Measurements from ENCODE around the gene CSNK1G2. TPM values are rescaled to one million over a fixed set of nuclear protein-coding genes. Genes with fewer than 3 reads are reported as not detected.

CSNK1G2 gene
- total RNA-seq, 6 experiments from 2014 or later, result 44.8 to 52.0 (median 51.1) TPM

DNA sequence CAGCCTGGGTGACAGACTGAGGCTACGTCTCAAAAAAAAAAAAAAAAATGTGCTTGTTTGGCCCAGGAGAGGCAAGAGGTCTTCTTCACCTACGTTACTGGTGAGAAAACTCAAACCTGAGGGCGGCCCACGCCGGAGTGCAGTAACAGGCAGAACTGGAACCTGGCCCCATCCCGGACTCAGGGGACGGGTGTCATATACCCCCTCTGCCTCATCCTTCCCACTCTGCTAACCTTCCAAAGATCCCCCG, 36.2 kb upstream of the CSNK1G2 start:
- no peak for DNase-seq
- no peaks in the 10 kb centered on the region; the same call in 1 of the 2 replicates for H3K36me3 Mint-ChIP-seq (ENCODE audit: low read depth)
- TF ChIP-seq, protein P1, sequence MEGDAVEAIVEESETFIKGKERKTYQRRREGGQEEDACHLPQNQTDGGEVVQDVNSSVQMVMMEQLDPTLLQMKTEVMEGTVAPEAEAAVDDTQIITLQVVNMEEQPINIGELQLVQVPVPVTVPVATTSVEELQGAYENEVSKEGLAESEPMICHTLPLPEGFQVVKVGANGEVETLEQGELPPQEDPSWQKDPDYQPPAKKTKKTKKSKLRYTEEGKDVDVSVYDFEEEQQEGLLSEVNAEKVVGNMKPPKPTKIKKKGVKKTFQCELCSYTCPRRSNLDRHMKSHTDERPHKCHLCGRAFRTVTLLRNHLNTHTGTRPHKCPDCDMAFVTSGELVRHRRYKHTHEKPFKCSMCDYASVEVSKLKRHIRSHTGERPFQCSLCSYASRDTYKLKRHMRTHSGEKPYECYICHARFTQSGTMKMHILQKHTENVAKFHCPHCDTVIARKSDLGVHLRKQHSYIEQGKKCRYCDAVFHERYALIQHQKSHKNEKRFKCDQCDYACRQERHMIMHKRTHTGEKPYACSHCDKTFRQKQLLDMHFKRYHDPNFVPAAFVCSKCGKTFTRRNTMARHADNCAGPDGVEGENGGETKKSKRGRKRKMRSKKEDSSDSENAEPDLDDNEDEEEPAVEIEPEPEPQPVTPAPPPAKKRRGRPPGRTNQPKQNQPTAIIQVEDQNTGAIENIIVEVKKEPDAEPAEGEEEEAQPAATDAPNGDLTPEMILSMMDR (IDR thresholded peaks at IDR 0.05), result no peak
- H3K9me3 Mint-ChIP-seq, result no peaks in the 10 kb centered on the region
- peak overlapping the region; percentile 93; the same call in 1 of the 2 replicates for H3K4me3 Mint-ChIP-seq
- H3K27me3 Mint-ChIP-seq (ENCODE audit: insufficient read depth), result no peaks in the 10 kb centered on the region; the same call in 1 of the 2 replicates
- peaks cover 6% of the 10 kb centered on the region for H3K4me1 Mint-ChIP-seq (ENCODE audit: low read depth)
- peak overlapping the region; percentile 45 for H3K27ac Mint-ChIP-seq

DNA sequence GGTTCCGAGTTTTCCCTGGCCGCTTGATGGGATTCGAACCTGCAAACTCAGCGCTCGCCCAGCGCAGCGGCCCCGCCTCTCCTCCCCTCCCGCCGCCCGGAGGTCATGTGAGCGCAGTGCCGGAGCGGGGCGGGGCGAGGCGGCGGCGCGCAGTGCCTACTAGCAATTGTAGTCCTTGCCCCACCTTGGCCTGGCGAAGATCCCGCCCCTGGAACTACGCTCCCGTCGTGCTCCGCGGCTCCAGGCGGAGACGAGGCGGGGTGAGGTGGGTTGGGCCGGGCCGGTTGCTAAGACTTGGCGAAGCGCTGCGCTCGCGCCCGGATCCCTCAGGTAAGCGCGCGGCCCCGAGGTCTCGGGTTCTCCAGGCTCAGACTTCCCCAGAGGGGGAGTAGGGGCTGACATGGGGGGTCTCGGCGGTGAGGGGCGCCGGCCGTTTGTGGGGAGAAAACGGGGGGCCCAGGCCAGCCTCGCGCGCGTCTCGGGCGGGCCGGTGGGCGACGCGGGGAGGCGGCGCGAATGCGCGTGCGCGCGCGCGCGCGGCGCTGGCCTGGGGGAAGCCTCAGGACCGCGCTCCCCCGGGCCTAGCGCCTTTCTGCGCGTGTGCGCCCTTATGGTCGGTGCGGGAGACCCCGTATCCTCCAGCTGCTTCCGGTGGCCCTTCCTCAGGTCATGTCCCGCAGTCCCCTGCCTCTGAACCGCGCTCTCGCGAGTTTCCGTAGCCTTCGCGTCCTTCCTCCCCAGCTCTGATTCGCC, 35.7 kb upstream of the CSNK1G2 start, which contains the start of the genes ADAT3 and SCAMP4:
Gene ADAT3 (plus strand): TSS at position 290 of the 753 bp plus-strand sequence. CDS start 6,649 bp downstream, outside the sequence.
Gene SCAMP4 (plus strand): TSS at position 290 of the 753 bp plus-strand sequence. CDS start 9,621 bp downstream, outside the sequence.
- H3K4me3 Mint-ChIP-seq, result peak within 1 kb of the TSS; percentile 93
- TF ChIP-seq, protein P1 (IDR thresholded peaks at IDR 0.05), result no peak
- H3K9me3 Mint-ChIP-seq, result no peaks in the 10 kb centered on the region
- peak; percentile 99 for DNase-seq
- H3K27ac Mint-ChIP-seq, result peak within 1 kb of the TSS; percentile 94
- H3K4me1 Mint-ChIP-seq (ENCODE audit: low read depth), result peaks cover 10% of the 10 kb centered on the region
- H3K27me3 Mint-ChIP-seq (ENCODE audit: insufficient read depth), result no peaks in the 10 kb centered on the region; the same call in 1 of the 2 replicates
- H3K36me3 Mint-ChIP-seq (ENCODE audit: low read depth), result no peaks in the 10 kb centered on the region; the same call in 1 of the 2 replicates

DNA sequence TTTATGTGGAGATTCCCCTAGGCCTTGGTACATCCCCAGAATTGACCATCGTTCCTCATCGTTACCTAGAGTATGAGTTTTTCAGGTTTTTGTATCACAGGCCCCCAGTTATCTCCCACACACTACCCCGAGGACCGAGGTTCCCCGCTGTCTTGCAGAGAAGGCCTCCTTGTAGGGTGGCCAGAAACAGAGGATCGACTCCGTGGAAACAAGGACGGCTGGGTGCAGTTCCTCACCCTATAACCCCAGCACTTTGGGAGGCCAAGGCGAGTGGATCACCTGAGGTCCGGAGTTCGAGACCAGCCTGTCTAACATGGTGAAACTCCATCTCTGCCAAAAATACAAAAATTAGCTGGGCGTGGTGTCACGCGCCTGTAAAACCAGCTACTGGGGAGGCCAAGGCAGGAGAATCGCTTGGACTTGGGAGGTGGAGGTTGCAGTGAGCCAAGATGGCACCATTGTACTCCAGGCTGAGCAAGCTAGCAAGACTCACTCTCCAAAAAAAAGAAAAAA, 35.1 kb upstream of the CSNK1G2 start:
- H3K4me3 Mint-ChIP-seq, result peak overlapping the region; percentile 93
- no peaks in the 10 kb centered on the region; the same call in 1 of the 2 replicates for H3K27me3 Mint-ChIP-seq (ENCODE audit: insufficient read depth)
- no peak for DNase-seq
- peak overlapping the region; percentile 94 for H3K27ac Mint-ChIP-seq
- TF ChIP-seq, protein P1 (IDR thresholded peaks at IDR 0.05), result no peak
- no peaks in the 10 kb centered on the region for H3K9me3 Mint-ChIP-seq
- no peaks in the 10 kb centered on the region; the same call in 1 of the 2 replicates for H3K36me3 Mint-ChIP-seq (ENCODE audit: low read depth)
- peaks cover 12% of the 10 kb centered on the region for H3K4me1 Mint-ChIP-seq (ENCODE audit: low read depth)

DNA sequence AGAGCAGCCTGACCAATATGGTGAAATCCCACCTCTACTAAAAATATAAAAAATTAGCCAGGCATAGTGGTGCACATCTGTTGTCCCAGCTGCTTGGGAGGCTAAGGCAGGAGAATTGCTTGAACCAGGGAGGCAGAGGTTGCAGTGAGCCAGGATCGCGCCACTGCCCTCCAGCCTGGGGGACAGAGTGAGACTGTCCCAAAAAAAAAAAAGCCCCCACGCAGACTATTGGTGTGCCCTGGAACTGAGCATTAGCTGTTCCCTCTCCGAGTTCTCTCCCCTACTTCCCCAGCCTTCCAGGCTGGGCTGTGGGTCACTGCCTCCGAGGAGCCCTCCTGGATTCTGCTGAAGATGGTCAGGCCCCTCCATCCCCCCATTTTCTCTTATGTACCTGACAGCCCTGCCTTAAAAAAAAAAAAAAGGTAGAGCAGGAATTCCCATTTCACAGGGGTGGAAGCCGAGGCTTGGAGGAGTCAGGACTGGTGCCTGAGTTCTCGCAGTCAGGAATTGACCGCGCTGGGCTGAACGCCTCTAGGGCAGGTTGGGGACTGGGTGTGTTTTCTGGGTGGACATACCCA, 33.9 kb upstream of the CSNK1G2 start:
- Mint-ChIP-seq H3K9me3 (no peaks in the 10 kb centered on the region), H3K27ac (no peak overlapping the region), H3K27me3 (ENCODE audit: insufficient read depth) (no peaks in the 10 kb centered on the region; the same call in 1 of the 2 replicates), H3K36me3 (ENCODE audit: low read depth) (no peaks in the 10 kb centered on the region; the same call in 1 of the 2 replicates), H3K4me1 (ENCODE audit: low read depth) (peaks cover 12% of the 10 kb centered on the region), H3K4me3 (0 out of 2 replicates have a peak overlapping the region, but pooled peaks have one; percentile 24)
- TF ChIP-seq, protein P1 (IDR thresholded peaks at IDR 0.05), result no peak
- no peak for DNase-seq

DNA sequence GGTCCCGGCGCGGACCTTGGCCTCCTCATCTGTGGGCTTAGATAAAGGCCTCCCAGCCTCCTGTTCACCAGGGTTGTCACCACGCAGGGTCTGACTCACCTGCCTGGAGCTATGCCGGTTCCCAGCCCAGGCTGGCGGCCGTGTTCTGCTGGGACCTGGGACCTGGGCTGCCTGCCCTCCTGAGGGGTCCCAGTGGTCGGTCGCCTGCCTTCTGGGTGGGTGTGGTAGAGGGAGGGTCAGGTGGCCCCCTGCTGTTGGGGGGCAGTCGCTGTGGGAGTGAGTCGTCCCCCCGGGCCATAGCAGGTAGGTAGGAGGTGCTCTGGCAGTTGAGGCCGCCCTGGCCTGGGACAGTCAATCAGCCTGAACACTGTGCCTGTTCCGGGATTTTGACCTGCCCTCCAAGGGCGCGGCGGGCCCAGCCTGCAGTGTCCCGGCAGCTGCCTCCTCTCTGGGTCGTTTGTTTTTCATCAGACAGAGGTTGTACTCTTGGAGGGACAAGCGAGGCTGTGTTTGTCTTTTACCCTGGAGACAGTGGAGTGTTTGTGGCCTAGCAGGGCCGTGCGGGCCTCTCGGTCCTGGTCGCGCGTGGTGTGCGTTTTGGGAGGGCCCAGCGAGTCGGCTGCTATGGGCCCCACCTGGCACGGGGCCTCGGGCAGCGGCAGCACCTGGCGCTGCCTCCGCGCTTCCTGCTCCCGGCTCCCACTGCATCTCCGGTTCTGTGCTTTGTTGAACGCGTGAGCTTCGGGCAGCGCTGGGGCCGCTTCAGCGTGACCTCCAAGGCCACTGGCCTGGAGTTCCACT, 33.2 kb upstream of the CSNK1G2 start:
- Mint-ChIP-seq H3K4me3 (no peak overlapping the region), H3K36me3 (ENCODE audit: low read depth) (no peaks in the 10 kb centered on the region; the same call in 1 of the 2 replicates), H3K4me1 (ENCODE audit: low read depth) (peaks cover 12% of the 10 kb centered on the region), H3K27me3 (ENCODE audit: insufficient read depth) (no peaks in the 10 kb centered on the region; the same call in 1 of the 2 replicates), H3K9me3 (no peaks in the 10 kb centered on the region), H3K27ac (no peak overlapping the region)
- no peak for DNase-seq
- TF ChIP-seq, protein P1 (IDR thresholded peaks at IDR 0.05), result no peak
